ENCODE data around the gene CSF2RB. TPM values are rescaled to one million over a fixed set of nuclear protein-coding genes. Genes with fewer than 3 reads are reported as not detected.

CSF2RB gene
- total and polyA plus RNA-seq, 2 experiments from 2014 or later = 0.60 TPM; not detected in 1

- H3K27me3 ChIP-seq = peaks cover 3% of the 10 kb centered on the region
- no peaks in the 10 kb centered on the region for H3K36me3 ChIP-seq
- no peak for TF ChIP-seq CTCF (IDR thresholded peaks at IDR 0.05; ENCODE audit: low read depth, low read length)
- no peaks in the 10 kb centered on the region for H3K9me3 ChIP-seq (ENCODE audit: low read depth)
- DNase-seq (ENCODE audit: low read depth in 1 of 2, low spot score in 1 of 2) = no peak
- H3K4me1 ChIP-seq (ENCODE audit: low read depth) = no peaks in the 10 kb centered on the region
- no peak overlapping the region for H3K27ac ChIP-seq
- H3K4me3 ChIP-seq = no peak overlapping the region
Observed at GRCh38 chr22:36881504-36882245, 31.8 kb upstream of the CSF2RB start.

GRCh38 chr22:36884349-36885158, 28.9 kb upstream of the CSF2RB start:
- Histone ChIP-seq H3K27ac (no peak overlapping the region), H3K4me1 (ENCODE audit: low read depth) (no peaks in the 10 kb centered on the region), H3K9me3 (ENCODE audit: low read depth) (no peaks in the 10 kb centered on the region), H3K27me3 (no peaks in the 10 kb centered on the region), H3K36me3 (no peaks in the 10 kb centered on the region), H3K4me3 (no peak overlapping the region)
- TF ChIP-seq CTCF (IDR thresholded peaks at IDR 0.05; ENCODE audit: low read depth, low read length) = no peak
- DNase-seq (ENCODE audit: low read depth in 1 of 2, low spot score in 1 of 2) = peak in 1 of 2 donors; percentile 81

GRCh38 chr22:36885474-36885873, 28.0 kb upstream of the CSF2RB start:
- H3K27me3 ChIP-seq = no peaks in the 10 kb centered on the region
- H3K9me3 ChIP-seq (ENCODE audit: low read depth) = no peaks in the 10 kb centered on the region
- no peak for TF ChIP-seq CTCF (IDR thresholded peaks at IDR 0.05; ENCODE audit: low read depth, low read length)
- no peaks in the 10 kb centered on the region for H3K36me3 ChIP-seq
- peak in 1 of 2 donors; percentile 10 for DNase-seq (ENCODE audit: low read depth in 1 of 2, low spot score in 1 of 2)
- no peak overlapping the region for H3K4me3 ChIP-seq
- H3K4me1 ChIP-seq (ENCODE audit: low read depth) = no peaks in the 10 kb centered on the region
- no peak overlapping the region for H3K27ac ChIP-seq

- DNase-seq (ENCODE audit: low read depth in 1 of 2, low spot score in 1 of 2) = no peak
- TF ChIP-seq CTCF (IDR thresholded peaks at IDR 0.05; ENCODE audit: low read depth, low read length) = no peak
Observed at GRCh38 chr22:36886016-36886415, 27.4 kb upstream of the CSF2RB start.

GRCh38 chr22:36887162-36887561, 26.3 kb upstream of the CSF2RB start:
- Histone ChIP-seq H3K36me3 (no peaks in the 10 kb centered on the region), H3K9me3 (ENCODE audit: low read depth) (no peaks in the 10 kb centered on the region), H3K4me1 (ENCODE audit: low read depth) (no peaks in the 10 kb centered on the region), H3K4me3 (no peak overlapping the region), H3K27ac (no peak overlapping the region), H3K27me3 (no peaks in the 10 kb centered on the region)
- no peak for TF ChIP-seq CTCF (IDR thresholded peaks at IDR 0.05; ENCODE audit: low read depth, low read length)
- DNase-seq (ENCODE audit: low read depth in 1 of 2, low spot score in 1 of 2) = no peak

More at GRCh38 chr22:36886016-36886415, 27.4 kb upstream of the CSF2RB start:
- H3K27me3 ChIP-seq = no peaks in the 10 kb centered on the region
- H3K36me3 ChIP-seq = no peaks in the 10 kb centered on the region
- H3K9me3 ChIP-seq (ENCODE audit: low read depth) = no peaks in the 10 kb centered on the region
- no peak overlapping the region for H3K4me3 ChIP-seq
- H3K4me1 ChIP-seq (ENCODE audit: low read depth) = no peaks in the 10 kb centered on the region
- no peak overlapping the region for H3K27ac ChIP-seq

Measured in cardiac muscle cell (in vitro differentiated cells and primary cell).